ENCODE data around the gene IFT20. TPM values are rescaled to one million over a fixed set of nuclear protein-coding genes. Genes with fewer than 3 reads are reported as not detected.

Gene IFT20
- polyA plus RNA-seq, 1 donor (not counting 4 experiments of a cell fraction or from before 2014, with no cell fraction given): 28.7 TPM

- H3K79me2 ChIP-seq (ENCODE audit: control insufficient read depth, insufficient read depth, low read length): no peaks in the 10 kb centered on the region
- H3K9me3 ChIP-seq (ENCODE audit: control insufficient read depth, low read depth, low read length): no peaks in the 10 kb centered on the region
- dilution Hi-C loops (cut with MboI; ENCODE audit: extremely low pct_ligation_motif_present, low sequenced_read_pairs): no loop called here
- no peak overlapping the region for H2AFZ ChIP-seq (ENCODE audit: control insufficient read depth, low read length)
- TF ChIP-seq EZH2 (IDR thresholded peaks at IDR 0.05; ENCODE audit: low read length) (no peak), CTCF (optimal IDR thresholded peaks at IDR 0.05 in 1 of 3, IDR thresholded peaks at IDR 0.05 in 1 of 3, conservative IDR thresholded peaks at IDR 0.05 in 1 of 3; ENCODE audit: extremely low read depth in 1 of 3, insufficient read depth in 2 of 3, low read length in 3 of 3) (no peak)
- FAIRE-seq (no peak), DNase-seq (ENCODE audit: low read depth, low spot score) (no peak)
- H3K27ac ChIP-seq (ENCODE audit: control insufficient read depth, insufficient read depth, low read length): no peak overlapping the region
- H3K4me2 ChIP-seq (ENCODE audit: control insufficient read depth, extremely low read depth, insufficient read depth, low read depth, low read length): no peak overlapping the region
- no peak overlapping the region for H3K9ac ChIP-seq (ENCODE audit: control insufficient read depth, extremely low read depth, insufficient read depth, low read length)
- no peak overlapping the region for H3K4me3 ChIP-seq (ENCODE audit: control insufficient read depth in 2 of 3, extremely low read depth in 1 of 3, insufficient read depth in 2 of 3, low read depth in 1 of 3, low read length in 3 of 3)
- no peaks in the 10 kb centered on the region for H3K4me1 ChIP-seq (ENCODE audit: control insufficient read depth, extremely low read depth, insufficient read depth, low read length)
- H3K27me3 ChIP-seq (ENCODE audit: control insufficient read depth, extremely low read depth, insufficient read depth, low read length): no peaks in the 10 kb centered on the region
- H3K9me1 ChIP-seq (ENCODE audit: control insufficient read depth, extremely low read depth, insufficient read depth, low read length): no peaks in the 10 kb centered on the region
- H3K36me3 ChIP-seq (ENCODE audit: control insufficient read depth in 2 of 2, extremely low read depth in 1 of 2, insufficient read depth in 2 of 2, low read length in 2 of 2): no peaks in the 10 kb centered on the region
- no peaks in the 10 kb centered on the region for H4K20me1 ChIP-seq (ENCODE audit: control insufficient read depth, extremely low read depth, insufficient read depth, low read length)
Measured at GRCh38 chr17:28298449-28298848, 36.8 kb downstream of the IFT20 start.

GRCh38 chr17:28295677-28296578 is 39.3 kb downstream of the IFT20 start:
- FAIRE-seq (no peak), DNase-seq (ENCODE audit: low read depth, low spot score) (no peak)
- H4K20me1 ChIP-seq (ENCODE audit: control insufficient read depth, extremely low read depth, insufficient read depth, low read length): no peaks in the 10 kb centered on the region
- H3K4me1 ChIP-seq (ENCODE audit: control insufficient read depth, extremely low read depth, insufficient read depth, low read length): no peaks in the 10 kb centered on the region
- H3K9ac ChIP-seq (ENCODE audit: control insufficient read depth, extremely low read depth, insufficient read depth, low read length): no peak overlapping the region
- no peak overlapping the region for H3K4me2 ChIP-seq (ENCODE audit: control insufficient read depth, extremely low read depth, insufficient read depth, low read depth, low read length)
- no peak overlapping the region for H3K27ac ChIP-seq (ENCODE audit: control insufficient read depth, insufficient read depth, low read length)
- no peaks in the 10 kb centered on the region for H3K79me2 ChIP-seq (ENCODE audit: control insufficient read depth, insufficient read depth, low read length)
- dilution Hi-C loops (cut with MboI; ENCODE audit: extremely low pct_ligation_motif_present, low sequenced_read_pairs): no loop called here
- no peaks in the 10 kb centered on the region for H3K27me3 ChIP-seq (ENCODE audit: control insufficient read depth, extremely low read depth, insufficient read depth, low read length)
- H3K9me3 ChIP-seq (ENCODE audit: control insufficient read depth, low read depth, low read length): no peaks in the 10 kb centered on the region
- H2AFZ ChIP-seq (ENCODE audit: control insufficient read depth, low read length): no peak overlapping the region
- no peaks in the 10 kb centered on the region for H3K36me3 ChIP-seq (ENCODE audit: control insufficient read depth in 2 of 2, extremely low read depth in 1 of 2, insufficient read depth in 2 of 2, low read length in 2 of 2)
- no peak overlapping the region for H3K4me3 ChIP-seq (ENCODE audit: control insufficient read depth in 2 of 3, extremely low read depth in 1 of 3, insufficient read depth in 2 of 3, low read depth in 1 of 3, low read length in 3 of 3)
- no peaks in the 10 kb centered on the region for H3K9me1 ChIP-seq (ENCODE audit: control insufficient read depth, extremely low read depth, insufficient read depth, low read length)
- TF ChIP-seq CTCF (optimal IDR thresholded peaks at IDR 0.05 in 1 of 3, IDR thresholded peaks at IDR 0.05 in 1 of 3, conservative IDR thresholded peaks at IDR 0.05 in 1 of 3; ENCODE audit: extremely low read depth in 1 of 3, insufficient read depth in 2 of 3, low read length in 3 of 3): no peak
- TF ChIP-seq EZH2 (IDR thresholded peaks at IDR 0.05; ENCODE audit: low read length): no peak

Measured in keratinocyte (primary cell).